Aorta (tissue), 5 donors: Measurements from ENCODE around the gene EFCAB8. TPM values are rescaled to one million over a fixed set of nuclear protein-coding genes. Genes with fewer than 3 reads are reported as not detected.
A peak's percentile ranks its signal among the peaks of the same experiment; 100 is the strongest.

Experiments
- ATAC-seq: fragments of 200-7000 bp; cut with Tn5 transposase; one replicate; pipeline ENCODE4 v1.9.1; 2022; ENCODE audit warnings: moderate library complexity; ENCODE audit not compliant: low FRiP score
- DNase-seq, 2 donors: peaks; one replicate each; pipeline ENCODE4 v3.0.0-alpha.2; 2020
- H3K27ac ChIP-seq, 2 donors: one replicate each; pipeline ENCODE4 v1.5.1; 2013; ENCODE audit warnings: low read length in 2 of 2, mild to moderate bottlenecking in 2 of 2, moderate library complexity in 2 of 2, control low read depth in 1 of 2, inconsistent platforms in 1 of 2, low read depth in 1 of 2
- H3K27me3 ChIP-seq, 2 donors: one replicate each; pipeline ENCODE4 v1.6.1; 2013; ENCODE audit warnings: control low read depth in 1 of 2, low read length in 1 of 2, mild to moderate bottlenecking in 1 of 2, moderate library complexity in 1 of 2; ENCODE audit not compliant: insufficient read depth in 2 of 2, control insufficient read depth in 1 of 2
- H3K36me3 ChIP-seq, 2 donors: one replicate each; pipeline ENCODE4 v1.6.1; 2013; ENCODE audit warnings: control low read depth in 1 of 2, low read length in 1 of 2, mild to moderate bottlenecking in 1 of 2; ENCODE audit not compliant: insufficient read depth in 2 of 2, control insufficient read depth in 1 of 2
- H3K4me1 ChIP-seq, 2 donors: one replicate each; pipeline ENCODE4 v1.6.1; 2013; ENCODE audit warnings: low read length in 2 of 2, control low read depth in 1 of 2, mild to moderate bottlenecking in 1 of 2, moderate library complexity in 1 of 2; ENCODE audit not compliant: insufficient read depth in 2 of 2, control insufficient read depth in 1 of 2
- H3K4me3 ChIP-seq, 2 donors: one replicate each; pipeline ENCODE4 v1.5.1; 2013; ENCODE audit warnings: low read length in 2 of 2, control low read depth in 1 of 2, mild to moderate bottlenecking in 1 of 2
- H3K9me3 ChIP-seq: one replicate; pipeline ENCODE4 v1.6.1; 2013; ENCODE audit warnings: mild to moderate bottlenecking, low read length; ENCODE audit not compliant: control insufficient read depth
- WGBS, 2 donors: extraction: QIAGEN DNeasy Blood & Tissue Kit; methylation state at CpG; one replicate each; pipeline ENCODE4 v1.1.7; 2013; 5-methylcytosine and 5-hydroxymethylcytosine counted together
- intact Hi-C, 2 donors: fragments of 100-400 bp; cut with DNase I; formaldehyde crosslinking; loops; one replicate each; pipeline versions ENCODE4 v1.14.2 to v1.15.0; 2022
- polyA plus RNA-seq, 2 donors: library from polyadenylated mRNA; stranded (reverse); fragments of 200-250 nt; gene quantifications; one replicate each; pipeline ENCODE4 v1.2.3, GENCODE V29; 2013
- total RNA-seq, 2 donors: library from RNA; stranded (reverse); fragmentation: NEBNext Ultra II Directional; extraction: Animal tissue kit (Norgen Biotek cat#: 25700); gene quantifications; one replicate each; pipeline ENCODE4 v1.2.1, GENCODE V29; 2021
- donor health status: healthy with polysubstance abuse.
- donor health status: Bipolar disorder and iron deficiency.
- donor health status: DM: no; HTN: no; CAD: no.
- donor health status: DM: no; HTN: no; CAD: no.
- donor health status: DM: yes; HTN: yes; CAD: no.

EFCAB8 gene
- total and polyA plus RNA-seq, 4 donors: 0.13 to 1.1 (median 0.81) TPM; not detected in 1

- no peak overlapping the region for H3K4me3 ChIP-seq
- H3K27me3 ChIP-seq: no peaks in the 10 kb centered on the region
- ATAC-seq (no peak), DNase-seq (no peak)
- WGBS, 2 donors: 82 to 86% methylated on average over 13 of the region's 13 CpGs
- no peak overlapping the region for H3K27ac ChIP-seq
- intact Hi-C loops: no loop called here
- no peaks in the 10 kb centered on the region for H3K4me1 ChIP-seq
- H3K36me3 ChIP-seq: no peaks in the 10 kb centered on the region
- H3K9me3 ChIP-seq: no peaks in the 10 kb centered on the region
Observed at GRCh38 chr20:32977281-32978008, 118.7 kb downstream of the EFCAB8 start.

GRCh38 chr20:32978009-32978335 is 119.2 kb downstream of the EFCAB8 start:
- H3K27ac ChIP-seq: no peak overlapping the region
- no peaks in the 10 kb centered on the region for H3K36me3 ChIP-seq
- DNase-seq: no peak
- intact Hi-C loops: no loop called here
- WGBS, 2 donors: 77 to 83% methylated on average over 7 of the region's 7 CpGs
- H3K27me3 ChIP-seq: no peaks in the 10 kb centered on the region
- no peaks in the 10 kb centered on the region for H3K4me1 ChIP-seq
- no peaks in the 10 kb centered on the region for H3K9me3 ChIP-seq
- ATAC-seq: no peak
- no peak overlapping the region for H3K4me3 ChIP-seq

GRCh38 chr20:32979201-32979998 is 120.7 kb downstream of the EFCAB8 start:
- Histone ChIP-seq H3K9me3 (no peaks in the 10 kb centered on the region), H3K27ac (no peak overlapping the region), H3K27me3 (no peaks in the 10 kb centered on the region), H3K4me1 (no peaks in the 10 kb centered on the region), H3K4me3 (no peak overlapping the region), H3K36me3 (no peaks in the 10 kb centered on the region)
- DNase-seq (peak in 1 of 2 donors; percentile 28), ATAC-seq (no peak)
- intact Hi-C loops: no loop called here
- WGBS, 2 donors: 68% methylated on average over 9 of the region's 9 CpGs

- H3K27ac ChIP-seq: no peak overlapping the region
- intact Hi-C loops: no loop called here
- H3K4me1 ChIP-seq: no peaks in the 10 kb centered on the region
- DNase-seq (no peak), ATAC-seq (no peak)
- H3K36me3 ChIP-seq: no peaks in the 10 kb centered on the region
- H3K4me3 ChIP-seq: no peak overlapping the region
- 61 to 63% methylated on average over 19 of the region's 19 CpGs for WGBS, 2 donors
- H3K27me3 ChIP-seq: no peaks in the 10 kb centered on the region
- no peaks in the 10 kb centered on the region for H3K9me3 ChIP-seq
Observed at GRCh38 chr20:32980131-32980941, 121.6 kb downstream of the EFCAB8 start.

GRCh38 chr20:32980990-32981389 is 122.3 kb downstream of the EFCAB8 start:
- ATAC-seq: no peak
- H3K36me3 ChIP-seq: no peaks in the 10 kb centered on the region
- H3K4me3 ChIP-seq: no peak overlapping the region
- H3K27ac ChIP-seq: no peak overlapping the region
- no peak for DNase-seq
- H3K4me1 ChIP-seq: no peaks in the 10 kb centered on the region
- no peaks in the 10 kb centered on the region for H3K27me3 ChIP-seq
- H3K9me3 ChIP-seq: no peaks in the 10 kb centered on the region
- 83 to 84% methylated on average over 6 of the region's 6 CpGs for WGBS, 2 donors
- intact Hi-C loops: no loop called here

- no peaks in the 10 kb centered on the region for H3K4me1 ChIP-seq
- intact Hi-C loops: no loop called here
- DNase-seq: peak in 1 of 2 donors; percentile 76
- H3K4me3 ChIP-seq: no peak overlapping the region
- no peak for ATAC-seq
- no peaks in the 10 kb centered on the region for H3K27me3 ChIP-seq
- no peaks in the 10 kb centered on the region for H3K36me3 ChIP-seq
- H3K9me3 ChIP-seq: no peaks in the 10 kb centered on the region
- H3K27ac ChIP-seq: no peak overlapping the region
- 37 to 42% methylated on average over 10 of the region's 10 CpGs for WGBS, 2 donors
Observed at GRCh38 chr20:32982617-32983458, 124.1 kb downstream of the EFCAB8 start.

- peak in 1 of 2 donors; percentile 72 for DNase-seq
- no peak overlapping the region for H3K27ac ChIP-seq
- WGBS, 2 donors: 81 to 82% methylated on average over 12 of the region's 12 CpGs
Observed at GRCh38 chr20:32983459-32984112, 124.9 kb downstream of the EFCAB8 start.

GRCh38 chr20:32984196-32984595 is 125.5 kb downstream of the EFCAB8 start:
- Histone ChIP-seq H3K4me3 (no peak overlapping the region), H3K27me3 (no peaks in the 10 kb centered on the region), H3K9me3 (no peaks in the 10 kb centered on the region), H3K27ac (no peak overlapping the region), H3K36me3 (no peaks in the 10 kb centered on the region), H3K4me1 (no peaks in the 10 kb centered on the region)
- DNase-seq: no peak
- WGBS, 2 donors: 66 to 72% methylated on average over 7 of the region's 7 CpGs
- intact Hi-C loops: no loop called here
- ATAC-seq: no peak

More at GRCh38 chr20:32983459-32984112, 124.9 kb downstream of the EFCAB8 start:
- H3K36me3 ChIP-seq: no peaks in the 10 kb centered on the region
- intact Hi-C loops: no loop called here
- no peaks in the 10 kb centered on the region for H3K4me1 ChIP-seq
- H3K4me3 ChIP-seq: no peak overlapping the region
- ATAC-seq: no peak
- H3K9me3 ChIP-seq: no peaks in the 10 kb centered on the region
- no peaks in the 10 kb centered on the region for H3K27me3 ChIP-seq
